GM04503 (cell line): Measurements from ENCODE around the gene PPM1A.
"Not testable (repeated sequence)": the region's sequence is repeated elsewhere in the genome, so short reads cannot be mapped to it uniquely, and the experiment has no call there.

Experiments used
- DNase-seq: peaks from one replicate; pipeline ENCODE4 v3.0.0-alpha.2; 2012; ENCODE audit warnings: low read depth

PPM1A gene

DNA sequence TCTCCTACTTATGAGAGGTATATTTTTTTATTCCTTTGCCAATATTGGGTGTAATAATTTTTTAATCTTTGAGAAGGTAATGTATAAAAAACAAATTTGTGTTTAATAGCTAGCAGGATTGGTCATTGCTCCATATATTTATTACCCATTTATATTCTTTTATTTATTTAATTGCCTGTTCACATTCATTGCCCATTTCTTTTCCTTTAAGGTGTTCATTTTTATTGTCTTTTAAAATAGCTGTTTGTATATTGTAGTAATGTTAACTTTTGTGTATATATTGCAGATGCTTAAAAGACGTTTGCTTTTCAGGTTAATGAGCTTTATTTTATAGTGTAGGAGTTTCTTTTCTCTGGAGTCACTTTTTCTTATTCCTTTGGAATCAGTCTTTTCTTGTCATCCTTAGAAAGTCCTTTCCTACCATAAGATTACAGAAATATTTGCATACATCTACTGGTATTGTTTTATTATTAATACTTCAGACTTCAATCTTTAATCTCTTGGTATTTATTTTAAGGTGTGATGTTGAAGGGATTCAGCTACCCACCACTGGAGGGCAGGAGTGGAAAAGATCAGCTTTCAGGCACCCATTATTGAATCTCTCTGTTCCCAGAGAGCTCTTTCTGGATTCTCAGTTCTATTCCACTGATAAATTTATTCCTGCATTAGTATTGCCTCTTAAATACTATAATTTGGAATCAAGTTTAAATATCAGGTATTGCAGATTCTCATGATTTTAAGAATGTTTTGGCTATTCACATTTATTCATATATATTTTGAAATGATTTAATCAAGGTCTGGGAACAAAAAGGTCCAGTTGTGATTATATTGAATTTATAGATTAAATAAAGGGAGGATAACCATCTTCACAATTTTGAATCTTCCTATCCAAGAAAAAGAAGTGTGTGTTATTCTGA is 17.3 kb downstream of the PPM1A start:
- DNase-seq = no peak

DNA sequence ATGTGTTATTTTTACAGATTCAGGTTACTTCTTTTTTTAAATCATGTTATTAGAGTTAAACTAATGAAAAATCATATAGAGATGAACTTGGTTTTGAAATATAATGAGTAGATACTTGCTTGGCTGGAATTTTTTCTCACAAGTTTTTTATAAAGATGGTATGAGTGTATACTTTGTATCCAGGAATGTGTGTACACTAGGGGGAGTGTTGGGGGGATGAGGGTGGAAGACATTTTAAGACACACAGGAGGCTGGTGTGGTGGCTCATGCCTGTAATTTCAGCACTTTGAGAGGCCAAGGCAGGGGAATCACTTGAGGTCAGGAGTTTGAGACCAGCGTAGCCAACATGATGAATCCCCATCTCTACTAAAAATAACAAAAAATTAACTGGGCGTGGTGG is 23.2 kb downstream of the PPM1A start:
- no peak for DNase-seq

DNA sequence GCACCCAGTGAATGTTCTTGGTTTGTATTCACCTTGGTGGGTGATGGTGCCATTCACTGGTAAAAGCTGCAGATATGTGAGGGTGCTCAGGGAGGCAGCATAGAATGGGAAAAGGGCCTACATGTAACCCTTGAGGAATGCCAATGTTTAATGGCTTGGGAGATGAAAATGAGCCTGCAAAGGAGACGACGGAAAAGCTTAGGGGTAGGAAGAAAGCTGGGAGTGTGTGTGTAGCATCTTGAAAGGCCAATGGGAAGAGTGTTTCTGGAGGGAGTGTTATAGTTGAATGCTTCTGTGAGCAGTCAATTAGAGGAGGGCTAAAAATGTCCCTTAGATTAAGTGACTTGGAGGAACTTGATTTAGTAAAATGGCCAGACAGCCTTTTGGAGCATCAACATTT is 24.9 kb downstream of the PPM1A start:
- no peak for DNase-seq

DNA sequence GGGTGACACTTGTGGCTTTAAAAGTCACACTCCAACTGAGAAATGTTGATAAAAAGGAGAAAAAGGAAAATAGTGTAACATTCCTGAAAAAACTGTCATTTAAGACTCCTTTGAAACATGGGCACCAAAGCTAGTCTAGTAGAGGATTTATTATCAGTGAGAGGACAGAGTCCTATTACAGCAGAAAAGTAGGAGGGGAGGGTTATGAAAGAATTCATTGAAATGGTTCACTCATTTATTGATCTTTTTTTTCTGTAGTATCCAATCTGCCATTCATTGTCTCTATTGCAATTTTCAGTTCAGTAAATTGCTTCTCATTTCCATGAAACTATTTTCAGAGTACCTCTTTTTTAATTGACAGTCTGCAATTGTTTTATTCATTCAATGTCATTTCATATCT is 25.4 kb downstream of the PPM1A start:
- no peak for DNase-seq

DNA sequence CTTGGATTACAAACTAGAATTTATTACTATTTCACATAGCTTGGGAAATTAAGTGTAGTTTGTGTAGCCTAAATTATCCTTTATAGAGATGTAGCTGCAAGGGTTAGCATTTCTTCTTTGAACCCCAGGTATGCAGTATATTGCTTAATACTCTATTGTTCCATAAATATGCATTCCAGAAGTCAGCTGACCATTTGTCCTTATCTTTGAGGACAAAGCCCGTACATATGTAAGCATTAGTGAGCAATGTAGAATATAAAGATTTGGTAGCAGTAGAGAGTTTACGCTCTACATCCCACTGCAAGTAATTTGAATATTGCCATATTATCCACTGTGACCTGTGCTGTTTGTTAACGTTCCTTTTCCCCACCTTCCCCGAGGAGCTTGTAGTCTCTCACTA is 26.9 kb downstream of the PPM1A start:
- DNase-seq = no peak

DNA sequence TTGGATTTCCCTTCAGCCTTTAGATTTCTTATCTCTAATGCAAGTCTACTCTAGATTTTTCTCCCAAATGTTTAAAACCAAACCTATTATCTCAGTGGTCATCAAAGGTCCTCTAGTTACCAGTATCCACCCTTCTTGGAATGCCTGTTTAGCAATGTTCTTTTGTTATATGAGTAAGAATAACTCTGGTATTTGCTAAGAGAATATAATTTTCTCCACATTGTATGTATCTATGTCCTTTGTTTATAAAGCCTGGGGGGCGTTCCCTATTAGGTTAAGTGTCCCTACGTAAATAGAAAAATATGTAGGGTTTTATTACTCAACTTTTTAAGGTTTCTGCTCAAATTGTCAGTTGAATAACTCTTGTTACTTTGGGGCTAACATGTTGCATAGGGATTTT is 27.3 kb downstream of the PPM1A start:
- DNase-seq = no peak

DNA sequence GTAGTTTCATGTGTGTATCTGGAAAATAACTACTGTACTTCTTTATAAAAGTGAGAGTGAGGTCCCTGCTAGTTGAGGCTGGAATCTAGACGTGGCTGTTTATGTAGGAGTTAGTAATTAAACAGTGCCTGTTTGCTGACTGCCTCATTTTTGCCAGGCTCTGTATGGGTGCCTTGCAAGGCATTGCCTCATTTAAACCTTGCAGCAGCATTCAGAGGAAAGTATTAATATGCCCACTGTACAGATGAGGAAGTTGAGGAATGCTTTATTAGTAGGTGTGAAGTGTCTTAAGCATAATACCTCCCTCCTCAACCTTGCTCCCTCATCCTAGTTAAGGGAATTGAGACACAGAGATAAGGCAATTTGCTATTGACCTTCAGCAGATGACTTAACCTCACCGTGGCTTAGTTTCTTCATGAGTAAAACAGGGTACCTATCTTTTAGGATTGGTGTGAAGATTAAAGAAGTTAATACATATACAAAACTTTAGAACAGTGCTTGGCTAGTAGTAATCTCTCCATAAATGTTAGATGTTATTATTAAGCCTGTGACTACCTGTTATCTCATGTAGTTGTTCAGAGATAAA is 28.7 kb downstream of the PPM1A start:
- DNase-seq = no peak

DNA sequence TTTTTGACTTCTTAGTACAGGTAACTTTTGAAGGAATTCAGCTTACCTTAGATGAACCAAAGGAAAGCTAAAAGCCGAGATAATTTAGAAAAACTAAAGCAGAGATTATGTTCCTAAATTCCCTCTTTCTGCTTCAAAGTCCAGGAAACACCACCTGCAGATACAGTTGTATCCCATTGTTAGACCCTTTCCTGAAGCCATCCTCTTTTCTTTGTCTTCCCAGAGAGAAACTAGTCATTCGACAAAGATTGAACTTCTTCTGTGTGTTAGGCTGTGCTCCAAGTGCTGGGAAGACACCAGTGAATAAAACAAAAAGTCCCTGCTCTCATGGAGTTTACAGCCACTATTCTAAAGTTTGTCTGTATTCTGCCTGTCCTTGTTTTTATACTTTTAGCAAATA is 29.3 kb downstream of the PPM1A start:
- no peak for DNase-seq

DNA sequence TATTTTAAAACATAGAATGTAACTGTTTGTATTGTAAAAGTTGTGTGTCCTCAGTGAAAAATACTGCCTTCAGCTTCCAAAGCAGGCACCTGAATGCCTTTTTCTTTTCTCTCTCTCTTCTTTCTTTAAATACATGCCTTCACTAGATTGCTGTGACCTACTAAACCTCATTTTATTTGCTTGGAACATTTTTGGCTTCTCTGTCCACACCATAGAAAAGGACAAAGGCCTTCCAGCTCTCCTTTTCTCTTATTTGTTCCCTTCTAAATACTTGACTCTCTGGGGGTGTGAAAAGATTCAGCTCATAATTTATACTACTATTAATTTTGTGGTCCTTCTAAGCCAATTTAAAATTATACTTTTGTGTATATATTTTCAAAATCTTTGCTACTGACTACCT is 38.4 kb downstream of the PPM1A start:
- DNase-seq = no peak

DNA sequence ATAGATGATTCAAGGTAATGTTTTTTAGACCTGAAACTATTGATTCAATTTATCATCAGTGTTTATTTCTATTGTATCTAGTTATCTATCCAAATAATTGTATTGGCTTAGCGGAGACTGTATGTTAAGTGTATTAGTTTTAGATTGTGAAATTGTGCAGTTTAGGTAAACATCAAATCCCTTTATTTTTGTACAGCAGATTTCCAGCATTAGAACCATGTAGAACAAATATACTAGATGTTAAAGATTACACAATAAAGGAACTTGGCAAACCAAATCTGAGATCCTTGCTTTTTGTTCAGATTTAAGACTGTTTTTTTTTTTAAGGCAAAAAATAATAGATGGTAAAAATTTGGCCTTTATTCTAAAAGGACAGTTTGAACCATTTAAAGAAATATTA is 39.3 kb downstream of the PPM1A start:
- no peak for DNase-seq

DNA sequence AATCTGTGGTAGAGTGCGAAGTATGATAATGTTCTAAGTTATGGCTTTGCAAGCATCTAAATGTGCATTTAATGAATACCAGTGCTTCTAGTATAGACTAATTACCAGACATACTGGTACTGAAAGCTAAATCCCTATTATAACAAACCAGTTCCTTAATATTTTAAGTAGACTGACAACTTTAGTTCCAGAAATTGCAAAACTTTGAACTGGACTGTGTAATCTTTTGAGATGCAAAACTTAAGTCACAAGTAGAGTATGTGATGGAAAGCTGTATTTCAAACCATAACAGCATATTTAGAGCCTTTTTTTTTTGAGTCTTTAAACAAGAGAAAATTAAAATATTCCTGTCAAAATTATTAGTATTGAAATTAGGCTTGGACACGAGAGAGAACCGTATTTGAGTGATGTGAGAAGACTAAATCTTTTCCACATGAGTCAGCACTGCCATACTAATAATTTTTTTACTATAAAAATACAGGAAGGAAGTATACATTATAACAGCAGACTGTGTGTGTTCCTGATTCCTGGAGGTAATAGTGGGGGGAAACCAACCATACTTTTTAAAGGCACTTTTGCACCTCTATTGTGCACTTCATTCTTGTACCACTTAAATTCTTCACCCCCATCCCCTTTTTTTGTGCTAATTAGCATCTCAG is 45.5 kb downstream of the PPM1A start:
- no peak for DNase-seq

DNA sequence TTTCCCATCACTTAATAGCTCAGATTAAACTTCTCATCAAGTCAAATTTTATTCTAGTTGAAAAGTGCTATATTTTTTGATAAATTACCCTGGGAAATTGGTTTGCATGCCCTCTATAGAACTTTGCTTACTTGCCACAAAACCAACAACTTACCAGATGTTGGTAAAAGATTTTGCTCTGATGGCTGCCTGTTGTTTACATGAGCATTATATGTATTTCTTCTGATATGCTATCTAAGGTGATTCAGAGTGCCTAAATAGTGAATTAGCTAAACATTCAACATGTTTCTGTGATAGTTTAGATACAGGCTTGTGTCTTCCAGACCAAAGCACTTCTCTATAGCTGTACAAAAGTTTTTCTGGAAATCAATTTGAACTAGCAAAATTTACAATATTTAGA is 51.0 kb downstream of the PPM1A start:
- no peak for DNase-seq

DNA sequence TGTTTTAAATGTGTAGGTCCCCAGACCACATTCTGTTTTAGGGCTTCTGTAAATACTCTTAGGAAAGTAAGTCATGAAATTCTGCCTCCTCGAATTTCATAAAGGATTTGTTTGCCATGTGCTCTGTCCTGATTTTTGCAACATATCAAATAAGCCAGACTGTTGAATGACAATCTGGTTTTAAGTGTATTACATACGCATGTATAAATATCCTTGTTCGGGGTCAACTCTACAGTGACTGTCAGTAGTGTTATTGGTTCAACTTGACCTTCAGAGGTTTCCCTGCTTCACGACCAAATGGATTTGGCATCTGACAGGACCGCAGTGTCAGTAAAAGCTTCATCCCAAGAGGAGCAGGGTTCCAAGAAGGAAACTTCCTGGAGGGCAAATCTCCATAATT is 52.7 kb downstream of the PPM1A start:
- DNase-seq = no peak

DNA sequence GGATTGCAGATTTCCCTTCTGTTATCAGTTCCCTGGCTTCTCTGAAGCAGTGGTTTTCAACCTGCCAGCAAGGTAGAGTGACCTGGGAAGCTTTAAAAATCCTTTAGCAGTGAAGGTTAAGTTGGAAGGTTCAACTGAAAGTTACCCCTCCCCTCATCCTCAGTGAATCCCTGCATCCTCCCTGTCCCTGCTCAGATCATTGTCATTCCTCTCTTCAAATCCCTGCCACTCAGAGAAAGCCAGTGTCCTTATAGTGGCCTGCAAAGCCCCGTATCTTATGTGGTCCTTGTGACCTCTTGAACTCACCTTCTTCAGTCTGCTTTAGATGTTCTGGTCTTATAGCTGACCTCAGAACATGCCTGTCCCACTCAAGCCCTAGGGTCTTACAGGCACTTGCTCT is 53.6 kb downstream of the PPM1A start:
- no peak for DNase-seq

DNA sequence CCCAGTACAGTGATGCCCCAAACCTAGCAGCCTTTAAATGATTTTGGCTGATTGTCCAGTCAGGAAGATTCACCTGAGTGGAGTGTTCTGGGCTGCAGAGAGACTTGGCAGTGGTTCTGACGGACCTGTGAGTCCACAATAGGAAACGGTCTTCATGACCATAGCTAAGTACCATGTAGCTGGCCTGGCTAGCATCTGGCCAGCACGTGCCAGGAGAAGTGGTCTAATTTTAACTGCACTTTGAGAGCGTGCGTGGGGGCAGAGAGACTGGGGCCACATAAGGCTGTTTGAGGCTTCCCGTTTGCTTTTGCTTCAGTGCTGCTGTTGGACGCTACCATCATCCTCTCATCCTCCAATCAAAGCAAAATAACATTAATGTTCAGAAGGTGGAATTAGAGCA is 54.7 kb downstream of the PPM1A start:
- no peak for DNase-seq

DNA sequence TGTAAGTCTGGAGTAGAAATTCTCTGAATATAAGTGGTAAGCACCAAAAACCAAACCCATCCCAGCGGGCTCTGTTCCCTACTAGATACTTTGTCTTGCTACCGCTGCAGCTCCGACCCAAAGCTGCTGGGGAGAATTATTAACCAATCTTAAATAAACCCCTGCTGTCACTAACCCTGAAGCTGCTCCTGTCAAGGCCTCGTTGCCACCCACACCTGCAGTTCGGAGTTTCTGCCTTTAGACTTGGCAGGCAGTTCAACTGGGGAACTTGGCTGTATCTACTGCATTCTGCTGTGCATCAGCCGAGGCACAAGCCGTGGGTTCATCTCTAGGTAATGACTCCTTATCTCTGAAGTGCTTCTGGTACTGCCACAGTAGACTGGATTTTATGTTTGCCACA is 55.5 kb downstream of the PPM1A start:
- no peak for DNase-seq

DNA sequence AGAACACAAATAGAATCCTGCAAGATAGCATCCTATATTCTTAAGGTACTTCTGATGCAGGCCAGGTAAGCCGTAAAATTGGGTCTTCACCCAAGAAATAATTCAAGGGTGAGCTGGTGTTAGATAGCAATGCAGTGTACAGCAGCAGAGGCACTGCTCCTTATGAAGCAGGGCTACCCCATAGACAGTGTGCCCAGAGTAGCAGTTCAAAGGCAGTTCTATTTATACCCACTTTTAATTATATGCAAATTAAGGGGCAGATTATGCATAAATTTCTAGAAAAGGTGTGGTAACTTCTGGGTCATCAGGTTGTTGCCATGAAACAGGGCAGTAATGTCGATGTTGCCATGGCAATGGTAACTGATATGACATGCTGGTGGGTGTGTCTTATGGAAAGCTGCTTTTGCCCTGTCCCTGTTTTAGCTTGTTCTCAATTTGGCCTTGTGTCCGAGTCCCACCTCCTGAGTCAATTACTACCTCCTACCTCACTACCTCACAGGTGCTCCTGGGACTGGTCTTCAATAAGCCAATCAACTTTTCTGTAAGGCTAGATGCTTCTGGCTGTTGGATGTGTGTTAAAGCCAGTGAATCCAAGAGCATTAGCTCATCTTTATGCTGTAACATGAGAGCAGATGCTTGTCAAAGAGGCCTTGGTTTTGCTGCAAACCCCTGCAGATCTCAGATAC is 61.0 kb downstream of the PPM1A start:
- no peak for DNase-seq

DNA sequence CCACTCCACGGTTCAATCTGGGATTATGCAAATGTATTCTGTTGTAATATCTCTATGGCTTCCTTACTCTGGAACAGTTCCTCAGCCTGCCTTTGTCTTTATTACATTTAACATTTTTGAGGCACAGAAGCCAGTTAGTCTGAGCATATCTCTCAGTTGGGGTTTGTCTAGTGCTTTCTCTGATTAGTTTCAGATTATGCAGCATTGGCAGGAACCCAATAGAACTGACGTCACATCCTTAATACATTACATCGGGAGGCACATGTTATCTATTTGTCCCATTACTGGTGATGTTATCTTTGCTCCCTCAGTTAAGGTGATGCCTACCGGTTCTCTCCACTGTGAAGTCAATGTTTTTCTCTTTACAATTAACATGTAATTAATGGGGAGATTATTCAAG is 62.4 kb downstream of the PPM1A start:
- DNase-seq = no peak

DNA sequence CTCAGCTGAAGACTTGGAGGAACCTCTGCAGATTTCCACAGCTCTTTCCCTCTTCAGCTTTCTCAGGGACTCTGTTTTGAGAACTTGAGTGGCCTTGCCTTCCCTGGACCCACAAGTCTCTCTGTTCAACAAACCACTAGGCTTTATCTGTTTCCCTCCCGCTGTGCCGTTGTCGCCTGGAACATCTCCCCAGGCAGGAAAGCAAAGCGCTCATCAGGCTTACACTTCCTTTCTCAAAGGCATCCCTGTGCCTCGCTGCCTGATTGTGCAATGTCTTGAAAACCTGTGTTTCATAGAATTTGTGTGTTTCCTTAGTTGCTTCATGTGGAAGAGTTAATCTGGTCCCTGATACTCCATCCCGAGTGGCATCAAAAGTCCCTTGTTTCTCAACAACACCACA is 64.1 kb downstream of the PPM1A start:
- no peak for DNase-seq

DNA sequence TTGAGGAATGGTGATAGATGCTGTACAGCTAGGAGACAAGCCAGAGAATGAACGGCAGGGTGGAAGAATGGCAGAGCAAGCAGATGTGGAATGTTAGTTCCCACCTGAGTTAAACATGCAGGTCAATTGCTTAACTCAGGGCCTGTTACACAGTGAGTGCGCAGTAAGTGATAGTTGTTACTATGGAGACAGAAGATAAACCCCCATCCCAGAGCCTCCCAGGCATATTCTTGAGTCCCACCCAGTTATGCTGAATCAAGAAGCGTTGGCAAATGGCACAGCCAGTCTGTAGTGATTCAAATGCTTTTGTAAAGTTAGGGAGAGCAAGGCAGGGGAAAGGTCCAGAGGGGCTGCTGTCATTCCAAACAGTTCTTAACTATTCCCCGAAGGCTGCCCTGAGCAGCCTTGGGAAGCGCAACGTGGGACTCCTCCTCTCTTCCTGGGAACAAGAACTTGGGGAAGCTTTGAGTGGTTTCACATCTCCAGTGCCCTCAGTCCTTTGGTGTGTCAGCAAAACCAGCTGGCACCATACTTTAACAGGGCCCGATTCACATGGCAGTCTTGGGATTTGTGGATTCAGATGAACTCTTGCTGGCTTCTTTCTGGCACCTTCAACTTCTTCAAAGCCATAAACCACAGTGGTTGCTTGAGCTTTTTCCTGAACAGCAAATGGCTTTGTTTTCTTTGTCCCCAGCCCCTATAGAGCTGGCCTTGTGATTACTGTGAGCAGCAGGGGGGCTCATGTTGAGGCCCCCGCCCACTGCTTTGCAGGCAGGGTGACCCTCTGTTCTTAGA is 66.4 kb downstream of the PPM1A start:
- DNase-seq = no peak

DNA sequence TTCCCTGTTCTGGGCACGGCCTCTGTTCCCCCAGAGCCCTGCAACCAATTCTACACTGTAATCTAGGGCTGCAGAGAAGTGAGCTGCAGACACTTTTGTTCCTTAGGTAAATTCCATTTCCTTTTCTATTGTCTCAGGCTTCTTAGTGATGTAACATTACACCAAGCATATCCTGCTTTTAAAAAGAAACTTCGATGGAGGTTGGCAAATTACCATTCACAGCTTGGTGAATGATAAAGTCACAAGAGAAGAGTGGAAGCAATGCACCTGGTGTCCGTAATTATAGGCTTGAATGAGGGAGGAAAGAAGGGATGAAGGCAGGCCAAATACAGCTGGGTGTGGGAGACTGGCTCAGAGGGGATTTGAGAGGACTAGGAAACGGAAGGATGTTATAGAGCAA is 68.6 kb downstream of the PPM1A start:
- no peak for DNase-seq

DNA sequence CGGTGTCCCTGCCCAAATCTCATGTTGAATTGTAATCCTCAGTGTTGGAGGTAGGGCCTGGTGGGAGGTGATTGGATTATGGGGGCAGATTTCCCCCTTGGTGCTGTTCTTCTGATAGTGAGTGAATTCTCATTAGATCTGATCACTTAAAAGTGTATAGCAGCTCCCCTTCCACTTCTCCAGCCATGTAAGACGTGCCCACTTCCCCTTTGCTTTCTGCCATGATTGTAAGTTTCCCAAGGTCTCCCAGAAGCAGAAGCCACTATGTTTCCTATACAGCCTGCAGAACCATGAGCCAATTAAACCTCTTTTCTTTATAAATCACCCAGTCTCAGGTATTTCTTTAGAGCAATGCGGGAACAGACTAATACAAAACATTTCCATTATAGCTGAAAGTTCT is 71.8 kb downstream of the PPM1A start:
- not testable (repeated sequence) for DNase-seq
